NCI-H1092 (cell line): ENCODE measurements around the gene EARS2.
"Not testable (repeated sequence)": the region's sequence is repeated elsewhere in the genome, so short reads cannot be mapped to it uniquely, and the experiment has no call there.

Experiments used
- DNase-seq: peaks from one replicate; lab custom pipeline; 2025; lab: John Stamatoyannopoulos, UW

The EARS2 gene

GRCh38 chr16:23527961-23528643, 29.0 kb downstream of the EARS2 start:
- no peak for DNase-seq

- DNase-seq, result no peak
Observed at GRCh38 chr16:23524886-23525285, 32.3 kb downstream of the EARS2 start.

DNA sequence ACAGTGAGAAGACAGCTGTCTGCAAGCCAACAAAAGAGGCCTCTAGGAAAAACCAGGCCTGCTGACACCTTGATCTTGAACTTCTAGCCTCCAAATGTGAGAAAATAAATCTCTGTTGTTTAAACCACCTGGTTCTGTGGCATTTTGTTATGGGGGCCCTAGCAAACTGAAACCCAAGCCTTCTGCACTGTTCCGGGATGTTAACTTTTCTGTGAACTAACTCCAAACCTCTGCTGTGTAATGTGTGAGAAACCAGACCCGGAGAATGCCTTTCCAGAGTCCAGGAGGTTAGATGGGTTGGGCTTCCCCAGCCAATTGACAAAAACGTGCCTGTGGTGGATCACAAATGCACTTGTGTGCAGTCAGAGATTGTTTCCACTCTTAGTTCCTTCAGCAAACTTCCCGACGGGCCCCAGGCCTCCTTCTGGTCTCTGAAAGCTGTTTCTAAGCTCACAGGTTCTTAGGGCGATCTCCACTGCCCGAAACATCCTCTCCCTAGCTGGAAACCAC, 33.2 kb downstream of the EARS2 start:
- DNase-seq, result no peak

DNA sequence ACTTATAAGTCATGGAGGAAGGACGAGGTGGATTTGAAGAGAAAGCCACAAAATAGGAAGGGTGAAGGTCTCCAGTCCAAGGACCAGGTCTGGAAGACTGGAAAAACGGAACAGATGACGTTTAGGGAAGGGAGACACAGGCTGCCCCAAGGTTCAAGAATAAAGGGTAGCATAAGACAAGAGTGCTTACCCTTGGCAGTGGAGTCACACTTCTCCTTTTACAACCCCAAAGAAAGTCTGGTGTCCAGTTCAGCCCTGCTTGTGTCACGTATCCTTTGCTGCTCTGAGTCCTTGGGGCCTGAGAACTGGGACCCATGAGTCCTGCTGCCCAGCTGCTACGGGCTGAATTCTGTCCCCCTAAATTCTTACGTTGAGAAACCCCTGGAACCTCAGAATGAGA, 33.8 kb downstream of the EARS2 start:
- DNase-seq, result no peak

DNA sequence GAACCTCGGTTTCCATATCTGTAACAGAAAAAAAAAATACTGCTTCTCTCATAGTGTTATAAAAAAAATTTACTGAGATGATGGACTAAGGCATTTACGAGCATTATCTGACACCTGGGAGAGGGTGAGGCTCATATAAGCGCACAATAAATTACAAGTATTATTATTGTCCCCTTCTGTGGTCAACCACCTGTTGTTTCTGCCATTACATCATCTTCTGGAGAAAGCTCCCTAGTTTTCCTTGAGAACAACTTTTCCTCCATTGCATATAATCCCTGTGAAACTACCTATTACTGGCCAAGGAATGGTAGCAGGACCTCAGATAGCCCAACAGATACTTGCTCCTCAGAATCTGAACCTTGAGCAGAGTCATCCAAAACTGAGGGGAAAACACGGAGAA, 35.2 kb downstream of the EARS2 start:
- DNase-seq, result no peak

- no peak for DNase-seq
Observed at GRCh38 chr16:23521037-23521743, 36.0 kb downstream of the EARS2 start.

DNA sequence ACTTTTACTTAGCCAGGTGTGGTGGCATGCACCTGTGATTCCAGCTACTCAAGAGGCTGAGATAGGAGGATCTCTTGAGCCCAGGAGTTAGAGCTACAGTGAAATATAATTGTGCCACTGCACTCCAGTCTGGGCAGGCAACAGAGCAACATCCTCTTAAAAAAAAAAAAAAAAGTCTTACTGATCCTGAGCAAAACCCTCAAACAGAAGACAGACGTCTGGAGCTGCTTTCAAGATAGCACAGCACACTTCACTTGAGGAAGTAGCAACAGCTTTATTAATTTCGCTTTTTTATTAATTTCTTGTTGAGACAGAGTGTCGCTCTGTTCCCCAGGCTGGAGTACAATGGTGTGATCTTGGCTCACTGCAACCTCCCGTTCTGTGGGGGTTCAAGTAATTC, 36.6 kb downstream of the EARS2 start:
- no peak for DNase-seq

GRCh38 chr16:23519282-23519681, 37.9 kb downstream of the EARS2 start:
- DNase-seq, result no peak

DNA sequence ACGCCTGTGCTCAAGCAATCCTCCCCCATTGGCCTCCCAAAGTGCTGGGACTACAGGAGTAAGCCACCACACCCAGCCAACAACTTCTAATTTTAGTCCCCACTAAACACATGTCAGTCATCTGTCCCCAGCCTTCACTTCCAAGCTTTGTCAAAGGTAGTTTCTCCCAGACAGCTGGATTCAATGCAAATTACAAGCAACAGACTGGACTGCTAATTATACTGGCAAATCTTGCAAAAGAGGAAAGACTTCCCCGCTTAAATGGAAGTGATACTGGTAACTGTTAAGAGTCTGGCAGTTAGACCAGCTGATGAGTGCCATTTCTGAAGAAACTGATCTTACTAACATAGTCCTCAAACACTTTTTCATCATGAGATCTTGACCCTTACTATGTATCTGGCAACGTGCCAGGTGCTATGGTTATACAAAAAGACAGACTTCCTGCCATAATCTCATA, 38.7 kb downstream of the EARS2 start:
- DNase-seq, result no peak

- no peak for DNase-seq
Observed at GRCh38 chr16:23516366-23517137, 40.6 kb downstream of the EARS2 start.

DNA sequence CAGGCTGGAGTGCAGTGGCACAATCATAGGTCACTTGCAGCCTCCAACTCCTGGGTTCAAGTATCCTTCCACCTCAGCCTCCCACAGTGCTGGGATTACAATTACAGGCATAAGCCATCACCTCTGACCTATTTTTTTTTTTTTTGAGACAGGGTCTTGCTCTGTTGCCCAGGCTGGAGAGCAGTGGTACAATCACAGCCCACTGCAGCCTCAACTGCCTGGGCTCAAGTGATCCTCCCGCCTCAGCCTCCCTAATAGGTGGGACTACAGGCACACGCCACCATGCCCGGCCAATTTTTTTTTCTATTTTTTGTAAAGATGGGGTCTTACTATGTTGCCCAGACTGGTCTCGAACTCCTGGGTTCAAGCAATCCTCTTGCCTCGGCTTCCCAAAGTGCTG, 41.3 kb downstream of the EARS2 start:
- DNase-seq, result no peak

- DNase-seq, result no peak
Observed at GRCh38 chr16:23514381-23515152, 42.6 kb downstream of the EARS2 start.

- DNase-seq, result no peak
Observed at GRCh38 chr16:23512168-23512695, 44.9 kb downstream of the EARS2 start.

- no peak for DNase-seq
Observed at GRCh38 chr16:23511731-23512130, 45.4 kb downstream of the EARS2 start.

GRCh38 chr16:23510915-23511270, 46.3 kb downstream of the EARS2 start:
- DNase-seq, result not testable (repeated sequence)

DNA sequence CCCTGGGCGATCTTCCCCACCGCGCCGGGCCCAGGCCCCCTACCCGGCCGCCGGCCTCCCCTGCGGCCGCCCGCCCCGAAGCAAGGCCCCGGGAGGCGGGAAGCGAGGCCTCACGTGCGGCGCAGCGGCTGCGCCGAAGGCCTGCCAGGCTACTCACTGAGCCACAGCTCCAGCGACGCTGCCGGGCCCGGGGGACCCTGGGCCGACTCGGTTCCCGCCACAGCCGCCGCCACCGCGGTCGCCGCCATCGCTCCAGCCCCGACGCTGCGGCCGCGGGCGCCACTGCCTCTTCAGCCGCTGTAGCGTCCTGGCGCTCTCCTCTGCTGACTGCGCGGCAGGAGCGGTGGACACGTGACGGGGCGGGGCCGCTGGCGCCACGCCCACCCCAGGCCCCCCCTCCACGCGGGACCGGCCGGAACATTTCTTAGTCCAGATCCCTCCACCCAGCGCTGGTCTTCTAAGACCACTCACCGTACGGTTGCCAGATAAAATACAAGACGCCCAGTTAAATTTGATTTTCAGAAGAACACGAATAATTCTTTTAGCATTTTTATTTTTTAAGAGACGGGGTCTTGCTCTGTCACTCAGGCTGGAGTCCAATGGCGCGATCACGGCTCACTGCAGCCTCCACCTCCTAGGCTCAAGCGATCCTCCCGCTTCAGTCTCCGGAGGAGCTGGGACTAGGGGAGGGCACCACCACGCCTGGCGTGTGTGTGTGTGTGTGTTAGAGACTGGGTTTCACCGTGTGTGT, 46.8 kb downstream of the EARS2 start, which contains the start of gene GGA2:
GGA2 (minus strand) TSS at position 331 of the 751 bp plus-strand sequence; CDS start at position 248, 83 bp downstream.
- peak; percentile 57 for DNase-seq

DNA sequence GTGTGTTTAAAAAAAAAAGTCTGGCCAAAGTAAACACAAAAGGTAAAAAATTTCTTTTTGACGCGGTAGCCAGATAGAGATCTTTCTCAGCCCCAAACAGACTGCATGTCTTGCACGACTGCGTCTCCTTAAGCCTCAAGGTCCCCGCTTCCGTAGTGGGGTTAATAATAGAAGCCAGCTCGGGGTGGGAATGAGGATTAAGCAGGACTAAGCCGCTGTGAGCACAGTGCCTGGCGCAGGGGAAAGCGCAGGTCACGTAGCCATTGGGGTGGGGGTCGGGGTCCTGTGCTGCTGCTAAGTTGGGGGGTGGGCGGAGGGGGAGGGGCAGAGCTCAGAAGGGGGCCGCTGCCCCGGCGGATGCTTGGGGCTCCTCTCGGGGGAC, 47.4 kb downstream of the EARS2 start:
- DNase-seq, result no peak

DNA sequence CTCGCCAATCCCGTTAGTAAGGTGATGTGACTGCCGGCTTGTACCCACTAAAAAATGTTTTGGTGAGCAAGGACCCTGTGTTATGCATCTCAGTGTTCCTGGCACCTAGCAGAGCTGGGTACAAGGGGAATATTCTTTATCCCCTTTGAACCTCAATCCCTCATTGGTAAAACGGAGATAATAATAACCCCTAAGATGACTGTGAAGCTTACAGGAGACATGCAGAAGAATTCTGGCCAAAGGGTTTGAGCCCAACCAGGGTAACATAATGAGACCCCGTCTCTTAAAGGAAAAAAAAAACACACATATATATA, 47.8 kb downstream of the EARS2 start:
- no peak for DNase-seq

GRCh38 chr16:23508589-23509440, 48.3 kb downstream of the EARS2 start:
- DNase-seq, result no peak

DNA sequence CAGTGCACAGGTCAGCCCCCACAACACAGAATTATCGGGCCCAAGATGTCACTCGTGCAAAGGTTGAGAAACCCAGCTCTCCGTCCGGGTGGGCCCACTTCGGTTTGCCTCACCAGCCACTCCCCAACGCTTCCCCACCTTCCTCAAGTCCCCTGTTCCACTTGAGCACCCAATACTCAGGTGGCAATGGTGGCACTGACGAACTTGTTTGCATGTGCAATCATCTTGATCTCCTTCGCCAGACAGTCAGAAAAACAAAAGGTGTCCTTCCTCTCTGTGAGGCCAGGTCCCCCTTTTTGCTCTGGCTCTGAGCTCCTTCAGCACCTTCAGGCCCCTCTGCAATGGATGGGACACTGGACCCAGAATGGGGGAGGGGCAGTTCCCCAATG, 50.5 kb downstream of the EARS2 start:
- DNase-seq, result no peak
